Measurements from ENCODE around the gene B4GALT1. TPM values are rescaled to one million over a fixed set of nuclear protein-coding genes. Genes with fewer than 3 reads are reported as not detected.
"Not testable (repeated sequence)": the region's sequence is repeated elsewhere in the genome, so short reads cannot be mapped to it uniquely, and the experiment has no call there.

B4GALT1 gene
- total RNA-seq, 2 experiments from 2014 or later = 12.8 to 38.7 TPM

DNA sequence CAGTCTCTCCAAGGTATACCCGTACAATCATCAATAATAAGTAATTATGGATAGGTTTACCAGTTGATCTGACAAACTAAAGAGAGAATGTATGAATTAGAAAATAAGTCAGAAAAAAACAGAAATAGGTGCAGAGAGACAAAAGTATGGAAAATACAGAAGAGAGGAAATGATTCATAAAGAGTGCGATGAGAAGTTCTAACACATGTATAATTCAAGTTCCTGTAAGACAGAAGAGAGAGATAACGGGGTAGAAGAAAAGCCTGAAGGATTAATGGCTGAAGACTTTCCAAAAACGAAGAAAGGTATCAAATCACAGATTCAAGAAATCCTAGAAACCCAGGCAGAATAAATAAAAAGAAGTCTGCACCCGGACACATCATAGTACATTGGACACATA, 74.5 kb downstream of the B4GALT1 start:
- POLR2A ChIA-PET = no interaction called here
- intact Hi-C loops (cut with micrococcal nuclease; ENCODE audit: unreplicated experiment) = no loop called here
- BruUV-seq (replicated peaks) = no TSS peak

GRCh38 chr9:33085672-33086071, 81.5 kb downstream of the B4GALT1 start:
- H3K9me3 ChIP-seq (ENCODE audit: low read length); DNase-seq (ENCODE audit: low spot score); BruUV-seq (replicated peaks); H2AFZ ChIP-seq (ENCODE audit: low read length); H3K4me3 ChIP-seq (ENCODE audit: low read depth, low read length, poor library complexity, severe bottlenecking); intact Hi-C loops (cut with micrococcal nuclease; ENCODE audit: unreplicated experiment); CTCF ChIA-PET (ENCODE audit: unreplicated experiment); H3K4me2 ChIP-seq (ENCODE audit: low read length); H3K36me3 ChIP-seq (ENCODE audit: insufficient read depth, low read length); H3K79me2 ChIP-seq (ENCODE audit: insufficient read depth, low read depth, low read length); H4K20me1 ChIP-seq (ENCODE audit: insufficient read depth, low read length); H3K27ac ChIP-seq (ENCODE audit: low read depth, low read length, poor library complexity, severe bottlenecking); H3K9me2 ChIP-seq (ENCODE audit: insufficient read depth, low read length): not testable (repeated sequence)
- peaks cover 13% of the 10 kb centered on the region for H3K4me1 ChIP-seq (ENCODE audit: insufficient read depth, low read length, poor library complexity, severe bottlenecking)
- POLR2A ChIA-PET = interaction anchor here (0.6 kb wide), 1 partner anchor 853 kb away, joined by 3 read pairs; no protein-coding TSS in a partner anchor

More for the DNA sequence above, 74.5 kb downstream of the B4GALT1 start:
- Histone ChIP-seq H3K4me2 (ENCODE audit: low read length) (no peak overlapping the region), H3K27ac (ENCODE audit: low read depth, low read length, poor library complexity, severe bottlenecking) (no peak overlapping the region), H3K9me2 (ENCODE audit: insufficient read depth, low read length) (no peaks in the 10 kb centered on the region), H3K4me1 (ENCODE audit: insufficient read depth, low read length, poor library complexity, severe bottlenecking) (no peaks in the 10 kb centered on the region), H2AFZ (ENCODE audit: low read length) (no peak overlapping the region), H4K20me1 (ENCODE audit: insufficient read depth, low read length) (no peaks in the 10 kb centered on the region), H3K9me3 (ENCODE audit: low read length) (no peaks in the 10 kb centered on the region), H3K4me3 (ENCODE audit: low read depth, low read length, poor library complexity, severe bottlenecking) (no peak overlapping the region), H3K36me3 (ENCODE audit: insufficient read depth, low read length) (no peaks in the 10 kb centered on the region), H3K79me2 (ENCODE audit: insufficient read depth, low read depth, low read length) (no peaks in the 10 kb centered on the region)
- CTCF ChIA-PET (ENCODE audit: unreplicated experiment) = no interaction called here
- no peak for DNase-seq (ENCODE audit: low spot score)
- TF ChIP-seq CTCF (conservative IDR thresholded peaks at IDR 0.05; ENCODE audit: low read length) = no peak
- no peak for TF ChIP-seq EZH2phosphoT487 (IDR thresholded peaks at IDR 0.05; ENCODE audit: borderline replicate concordance, low read depth, low read length)

DNA sequence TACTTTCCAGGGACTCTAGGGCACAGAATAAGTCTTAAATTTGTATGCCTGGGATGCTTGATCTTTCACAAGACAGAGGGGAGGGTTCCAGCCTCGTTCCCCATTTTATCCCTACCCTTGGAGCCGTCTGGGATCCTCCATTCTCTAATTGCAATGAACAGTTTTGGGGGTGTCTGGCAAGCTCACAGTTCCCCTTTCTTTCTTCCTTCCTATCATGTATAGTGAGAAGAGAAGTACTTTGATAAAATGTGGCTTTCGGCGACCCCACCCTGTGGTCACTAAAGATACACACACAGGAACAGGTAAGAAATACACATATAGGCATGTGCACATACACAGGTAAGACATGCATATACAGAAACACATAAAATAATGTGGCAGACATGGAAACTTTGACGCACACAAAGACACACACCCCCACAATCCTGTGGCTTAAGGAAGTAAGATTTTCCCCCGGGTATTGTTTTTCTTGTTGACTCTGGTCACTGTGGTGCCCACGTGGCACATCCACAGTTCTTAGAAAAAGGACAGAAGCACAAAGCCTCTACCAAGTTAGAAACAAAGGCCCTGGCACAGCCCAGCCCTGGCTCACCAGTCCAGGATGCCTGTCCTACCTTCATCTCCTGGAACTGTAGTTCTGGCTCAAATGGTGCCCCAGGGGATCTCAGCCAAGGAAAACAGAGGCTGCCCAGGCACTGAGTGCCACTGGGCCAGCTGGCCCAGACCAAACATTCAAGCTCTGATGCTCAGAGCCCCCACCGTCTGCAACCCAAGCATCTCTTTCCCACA, 84.4 kb downstream of the B4GALT1 start:
- no peak overlapping the region for H3K4me2 ChIP-seq (ENCODE audit: low read length)
- intact Hi-C loops (cut with micrococcal nuclease; ENCODE audit: unreplicated experiment) = no loop called here
- POLR2A ChIA-PET = interaction anchor here (0.8 kb wide), 1 partner anchor 144 kb away, joined by 3 read pairs; no protein-coding TSS in a partner anchor

More for the DNA sequence above, 84.4 kb downstream of the B4GALT1 start:
- CTCF ChIA-PET (ENCODE audit: unreplicated experiment) = interaction anchor here (0.6 kb wide), 1 partner anchor 88 kb away, joined by 3 read pairs; no protein-coding TSS in a partner anchor
- TF ChIP-seq CTCF (conservative IDR thresholded peaks at IDR 0.05; ENCODE audit: low read length) (0 out of 2 replicates have a peak, but pooled peaks have one; percentile 18), EZH2phosphoT487 (IDR thresholded peaks at IDR 0.05; ENCODE audit: borderline replicate concordance, low read depth, low read length) (no peak)
- Histone ChIP-seq H4K20me1 (ENCODE audit: insufficient read depth, low read length) (no peaks in the 10 kb centered on the region), H3K4me3 (ENCODE audit: low read depth, low read length, poor library complexity, severe bottlenecking) (no peak overlapping the region), H3K36me3 (ENCODE audit: insufficient read depth, low read length) (no peaks in the 10 kb centered on the region), H3K79me2 (ENCODE audit: insufficient read depth, low read depth, low read length) (no peaks in the 10 kb centered on the region), H3K27ac (ENCODE audit: low read depth, low read length, poor library complexity, severe bottlenecking) (no peak overlapping the region), H3K4me1 (ENCODE audit: insufficient read depth, low read length, poor library complexity, severe bottlenecking) (peaks cover 15% of the 10 kb centered on the region), H3K9me2 (ENCODE audit: insufficient read depth, low read length) (no peaks in the 10 kb centered on the region), H3K9me3 (ENCODE audit: low read length) (no peaks in the 10 kb centered on the region), H2AFZ (ENCODE audit: low read length) (no peak overlapping the region)
- DNase-seq (ENCODE audit: low spot score) = no peak
- BruUV-seq (replicated peaks) = no TSS peak

All from OCI-LY7 (cell line).